K562 (cell line): ENCODE results near the gene TARS2. TPM values are rescaled to one million over a fixed set of nuclear protein-coding genes. Genes with fewer than 3 reads are reported as not detected.

ENCODE experiments used
- ARNT ChIP-seq, 2 experiments: fragments of 450-650 bp; IDR thresholded peaks; 2 replicates each; pipeline ENCODE4 v1.6.1; 2016; ENCODE audit warnings: mild to moderate bottlenecking in 1 of 2
- CSDE1 ChIP-seq, 2 experiments: fragments of 450-650 bp; IDR thresholded peaks; 2 replicates each; pipeline ENCODE4 v1.6.1; 2016; ENCODE audit warnings: mild to moderate bottlenecking in 1 of 2
- DLX4 ChIP-seq: fragments of 250-450 bp; sonication (Bioruptor Pico); IDR thresholded peaks from 2 replicates; pipeline ENCODE4 v1.6.1; 2021; ENCODE audit warnings: mild to moderate bottlenecking
- ETS1 ChIP-seq: conservative IDR thresholded peaks from 2 replicates; pipeline ENCODE4 v1.6.1; 2011; ENCODE audit warnings: low read depth, mild to moderate bottlenecking, low read length; ENCODE audit not compliant: control insufficient read depth
- FIP1L1 ChIP-seq: fragments of 200-400 bp; formaldehyde crosslinking; IDR thresholded peaks from 2 replicates; pipeline ENCODE4 v1.6.1; 2018; ENCODE audit warnings: mild to moderate bottlenecking, low read depth, low read length; ENCODE audit not compliant: poor library complexity, severe bottlenecking
- KAT2B ChIP-seq: IDR thresholded peaks from one replicate; pipeline ENCODE4 v1.6.1; 2012; ENCODE audit warnings: low read depth, mild to moderate bottlenecking, control low read depth, inconsistent platforms, low read length, moderate library complexity
- KLF16 ChIP-seq: IDR thresholded peaks from 2 replicates; pipeline ENCODE4 v1.6.1; 2016; ENCODE audit warnings: antibody characterized with exemption
- LARP7 ChIP-seq: fragments of 450-650 bp; IDR thresholded peaks from 2 replicates; pipeline ENCODE4 v1.6.1; 2016
- NR1H2 ChIP-seq: sonication (generic); formaldehyde crosslinking; IDR thresholded peaks from 2 replicates; pipeline ENCODE4 v1.4.0; 2020; ENCODE audit warnings: mild to moderate bottlenecking, missing genetic modification reagents
- PHB ChIP-seq: fragments of 250-450 bp; sonication (Bioruptor Pico); IDR thresholded peaks from 2 replicates; pipeline ENCODE4 v1.5.0; 2021
- SNRNP70 ChIP-seq: fragments of 200-400 bp; formaldehyde crosslinking; optimal IDR thresholded peaks from 2 replicates; pipeline ENCODE3; 2017; ENCODE audit warnings: low read depth, low read length
- ZFP1 ChIP-seq: fragments of 450-650 bp; formaldehyde crosslinking; IDR thresholded peaks from 2 replicates; pipeline ENCODE4 v1.4.0; 2020; ENCODE audit warnings: mild to moderate bottlenecking, mixed read lengths
- polyA plus RNA-seq, 8 experiments: library from polyadenylated mRNA; depleted of rRNA in 4 of 8; stranded (reverse) in 5 of 8; unstranded in 3 of 8; fragments of >200 nt; fragmentation: Nextera tagmentation in 2 of 8; fragmentation: Illumina TruSeq in 1 of 8; extraction: Ambion mirVana in 2 of 8; extraction: Trizol in 1 of 8; gene quantifications; 2 replicates each; pipeline versions ENCODE4 v1.2.1 to v1.2.3, GENCODE V29; 2011 to 2014; ENCODE audit warnings: inconsistent platforms in 1 of 8, missing spikeins in 1 of 8
- total RNA-seq, 7 experiments: library from RNA; depleted of rRNA in 6 of 7; stranded (reverse); fragments of >200 nt in 6 of 7; fragmentation: Illumina TruSeq in 2 of 7; extraction: Trizol in 2 of 7; gene quantifications; 2 replicates each; pipeline versions ENCODE4 v1.2.1 to v1.2.3, GENCODE V29; 2011 to 2021; ENCODE audit warnings: low replicate concordance in 1 of 7
- TF ChIP-seq, protein P1 (sequence below): fragments of 450-650 bp; IDR thresholded peaks from 2 replicates; pipeline ENCODE4 v1.6.1; 2016; ENCODE audit warnings: mild to moderate bottlenecking, moderate library complexity
- TF ChIP-seq, protein P2 (sequence below): sonication (generic); formaldehyde crosslinking; IDR thresholded peaks from 2 replicates; pipeline ENCODE4 v1.8.0; 2022; ENCODE audit warnings: mild to moderate bottlenecking, low read depth, missing genetic modification reagents

Gene TARS2
- total and polyA plus RNA-seq, 9 of the 15 experiments (the other 6 are each of a cell fraction or from before 2014, with no cell fraction given) = 17.0 to 64.2 (median 39.4) TPM

- TF ChIP-seq PHB (CRISPR knock-in tag) = no peak
- TF ChIP-seq FIP1L1 = no peak
- TF ChIP-seq ZFP1 (CRISPR knock-in tag) = no peak
- TF ChIP-seq KAT2B = no peak
- TF ChIP-seq ETS1 = no peak
- TF ChIP-seq NR1H2 (CRISPR knock-in tag) = no peak
- TF ChIP-seq LARP7 = no peak
- TF ChIP-seq SNRNP70 = no peak
- TF ChIP-seq CSDE1 (IDR thresholded peaks at IDR 0.05) = peak in 1 of 2 experiments; percentile 53; a peak in 1 of 4 replicates
- TF ChIP-seq, protein P1, sequence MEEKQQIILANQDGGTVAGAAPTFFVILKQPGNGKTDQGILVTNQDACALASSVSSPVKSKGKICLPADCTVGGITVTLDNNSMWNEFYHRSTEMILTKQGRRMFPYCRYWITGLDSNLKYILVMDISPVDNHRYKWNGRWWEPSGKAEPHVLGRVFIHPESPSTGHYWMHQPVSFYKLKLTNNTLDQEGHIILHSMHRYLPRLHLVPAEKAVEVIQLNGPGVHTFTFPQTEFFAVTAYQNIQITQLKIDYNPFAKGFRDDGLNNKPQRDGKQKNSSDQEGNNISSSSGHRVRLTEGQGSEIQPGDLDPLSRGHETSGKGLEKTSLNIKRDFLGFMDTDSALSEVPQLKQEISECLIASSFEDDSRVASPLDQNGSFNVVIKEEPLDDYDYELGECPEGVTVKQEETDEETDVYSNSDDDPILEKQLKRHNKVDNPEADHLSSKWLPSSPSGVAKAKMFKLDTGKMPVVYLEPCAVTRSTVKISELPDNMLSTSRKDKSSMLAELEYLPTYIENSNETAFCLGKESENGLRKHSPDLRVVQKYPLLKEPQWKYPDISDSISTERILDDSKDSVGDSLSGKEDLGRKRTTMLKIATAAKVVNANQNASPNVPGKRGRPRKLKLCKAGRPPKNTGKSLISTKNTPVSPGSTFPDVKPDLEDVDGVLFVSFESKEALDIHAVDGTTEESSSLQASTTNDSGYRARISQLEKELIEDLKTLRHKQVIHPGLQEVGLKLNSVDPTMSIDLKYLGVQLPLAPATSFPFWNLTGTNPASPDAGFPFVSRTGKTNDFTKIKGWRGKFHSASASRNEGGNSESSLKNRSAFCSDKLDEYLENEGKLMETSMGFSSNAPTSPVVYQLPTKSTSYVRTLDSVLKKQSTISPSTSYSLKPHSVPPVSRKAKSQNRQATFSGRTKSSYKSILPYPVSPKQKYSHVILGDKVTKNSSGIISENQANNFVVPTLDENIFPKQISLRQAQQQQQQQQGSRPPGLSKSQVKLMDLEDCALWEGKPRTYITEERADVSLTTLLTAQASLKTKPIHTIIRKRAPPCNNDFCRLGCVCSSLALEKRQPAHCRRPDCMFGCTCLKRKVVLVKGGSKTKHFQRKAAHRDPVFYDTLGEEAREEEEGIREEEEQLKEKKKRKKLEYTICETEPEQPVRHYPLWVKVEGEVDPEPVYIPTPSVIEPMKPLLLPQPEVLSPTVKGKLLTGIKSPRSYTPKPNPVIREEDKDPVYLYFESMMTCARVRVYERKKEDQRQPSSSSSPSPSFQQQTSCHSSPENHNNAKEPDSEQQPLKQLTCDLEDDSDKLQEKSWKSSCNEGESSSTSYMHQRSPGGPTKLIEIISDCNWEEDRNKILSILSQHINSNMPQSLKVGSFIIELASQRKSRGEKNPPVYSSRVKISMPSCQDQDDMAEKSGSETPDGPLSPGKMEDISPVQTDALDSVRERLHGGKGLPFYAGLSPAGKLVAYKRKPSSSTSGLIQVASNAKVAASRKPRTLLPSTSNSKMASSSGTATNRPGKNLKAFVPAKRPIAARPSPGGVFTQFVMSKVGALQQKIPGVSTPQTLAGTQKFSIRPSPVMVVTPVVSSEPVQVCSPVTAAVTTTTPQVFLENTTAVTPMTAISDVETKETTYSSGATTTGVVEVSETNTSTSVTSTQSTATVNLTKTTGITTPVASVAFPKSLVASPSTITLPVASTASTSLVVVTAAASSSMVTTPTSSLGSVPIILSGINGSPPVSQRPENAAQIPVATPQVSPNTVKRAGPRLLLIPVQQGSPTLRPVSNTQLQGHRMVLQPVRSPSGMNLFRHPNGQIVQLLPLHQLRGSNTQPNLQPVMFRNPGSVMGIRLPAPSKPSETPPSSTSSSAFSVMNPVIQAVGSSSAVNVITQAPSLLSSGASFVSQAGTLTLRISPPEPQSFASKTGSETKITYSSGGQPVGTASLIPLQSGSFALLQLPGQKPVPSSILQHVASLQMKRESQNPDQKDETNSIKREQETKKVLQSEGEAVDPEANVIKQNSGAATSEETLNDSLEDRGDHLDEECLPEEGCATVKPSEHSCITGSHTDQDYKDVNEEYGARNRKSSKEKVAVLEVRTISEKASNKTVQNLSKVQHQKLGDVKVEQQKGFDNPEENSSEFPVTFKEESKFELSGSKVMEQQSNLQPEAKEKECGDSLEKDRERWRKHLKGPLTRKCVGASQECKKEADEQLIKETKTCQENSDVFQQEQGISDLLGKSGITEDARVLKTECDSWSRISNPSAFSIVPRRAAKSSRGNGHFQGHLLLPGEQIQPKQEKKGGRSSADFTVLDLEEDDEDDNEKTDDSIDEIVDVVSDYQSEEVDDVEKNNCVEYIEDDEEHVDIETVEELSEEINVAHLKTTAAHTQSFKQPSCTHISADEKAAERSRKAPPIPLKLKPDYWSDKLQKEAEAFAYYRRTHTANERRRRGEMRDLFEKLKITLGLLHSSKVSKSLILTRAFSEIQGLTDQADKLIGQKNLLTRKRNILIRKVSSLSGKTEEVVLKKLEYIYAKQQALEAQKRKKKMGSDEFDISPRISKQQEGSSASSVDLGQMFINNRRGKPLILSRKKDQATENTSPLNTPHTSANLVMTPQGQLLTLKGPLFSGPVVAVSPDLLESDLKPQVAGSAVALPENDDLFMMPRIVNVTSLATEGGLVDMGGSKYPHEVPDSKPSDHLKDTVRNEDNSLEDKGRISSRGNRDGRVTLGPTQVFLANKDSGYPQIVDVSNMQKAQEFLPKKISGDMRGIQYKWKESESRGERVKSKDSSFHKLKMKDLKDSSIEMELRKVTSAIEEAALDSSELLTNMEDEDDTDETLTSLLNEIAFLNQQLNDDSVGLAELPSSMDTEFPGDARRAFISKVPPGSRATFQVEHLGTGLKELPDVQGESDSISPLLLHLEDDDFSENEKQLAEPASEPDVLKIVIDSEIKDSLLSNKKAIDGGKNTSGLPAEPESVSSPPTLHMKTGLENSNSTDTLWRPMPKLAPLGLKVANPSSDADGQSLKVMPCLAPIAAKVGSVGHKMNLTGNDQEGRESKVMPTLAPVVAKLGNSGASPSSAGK = peak; percentile 81
- no peak for TF ChIP-seq KLF16
- TF ChIP-seq, protein P2, sequence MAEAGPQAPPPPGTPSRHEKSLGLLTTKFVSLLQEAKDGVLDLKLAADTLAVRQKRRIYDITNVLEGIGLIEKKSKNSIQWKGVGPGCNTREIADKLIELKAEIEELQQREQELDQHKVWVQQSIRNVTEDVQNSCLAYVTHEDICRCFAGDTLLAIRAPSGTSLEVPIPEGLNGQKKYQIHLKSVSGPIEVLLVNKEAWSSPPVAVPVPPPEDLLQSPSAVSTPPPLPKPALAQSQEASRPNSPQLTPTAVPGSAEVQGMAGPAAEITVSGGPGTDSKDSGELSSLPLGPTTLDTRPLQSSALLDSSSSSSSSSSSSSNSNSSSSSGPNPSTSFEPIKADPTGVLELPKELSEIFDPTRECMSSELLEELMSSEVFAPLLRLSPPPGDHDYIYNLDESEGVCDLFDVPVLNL (CRISPR knock-in tag) = no peak
- no peak for TF ChIP-seq DLX4 (CRISPR knock-in tag)
- TF ChIP-seq ARNT (IDR thresholded peaks at IDR 0.05) = peak; percentile 92 to 96
Observed at GRCh38 chr1:150486966-150487762, at the start of gene TARS2 (continued).
